H1 (cell line): Measurements from ENCODE around the gene MACROD2. TPM values are rescaled to one million over a fixed set of nuclear protein-coding genes. Genes with fewer than 3 reads are reported as not detected.

ENCODE experiments used
- BCL11A ChIP-seq, 2 experiments: IDR thresholded peaks; one replicate each; pipeline ENCODE4 v1.6.1; 2011; ENCODE audit warnings: low read depth in 2 of 2, low read length in 2 of 2, mild to moderate bottlenecking in 2 of 2
- BRCA1 ChIP-seq: IDR thresholded peaks from 2 replicates; pipeline ENCODE4 v1.6.1; 2012; ENCODE audit warnings: low read depth, low read length, improper control_type of control experiment
- CBX8 ChIP-seq: fragments of 300-800, 300-1000 bp; sonication (generic); IDR thresholded peaks from 2 replicates; pipeline ENCODE4 v1.7.1; 2016; ENCODE audit warnings: low read depth, low read length, borderline replicate concordance
- CHD7 ChIP-seq: fragments of 300-600 bp; sonication (generic); IDR thresholded peaks from 2 replicates; pipeline ENCODE4 v1.7.1; 2012; ENCODE audit warnings: low read length, moderate library complexity, mild to moderate bottlenecking, inconsistent platforms; ENCODE audit not compliant: insufficient replicate concordance
- EZH2 ChIP-seq: fragments of 200-600 bp; sonication (generic); IDR thresholded peaks from 2 replicates; pipeline ENCODE4 v1.7.1; 2012; ENCODE audit warnings: low read depth, mild to moderate bottlenecking, moderate library complexity, low read length, inconsistent platforms; ENCODE audit not compliant: severe bottlenecking
- HDAC6 ChIP-seq: IDR thresholded peaks from one replicate; pipeline ENCODE4 v1.7.1; 2012; ENCODE audit warnings: low read depth, mild to moderate bottlenecking, inconsistent platforms, low read length, moderate library complexity
- MAX ChIP-seq: IDR thresholded peaks from 2 replicates; pipeline ENCODE4 v1.6.1; 2012; ENCODE audit warnings: inconsistent platforms
- PHF8 ChIP-seq: fragments of 200-600 bp; sonication (generic); conservative IDR thresholded peaks from 2 replicates; pipeline ENCODE4 v1.7.1; 2012; ENCODE audit warnings: low read depth, mild to moderate bottlenecking, inconsistent platforms, low read length, moderate library complexity
- POU5F1 ChIP-seq: IDR thresholded peaks from 2 replicates; pipeline ENCODE4 v1.6.1; 2011; ENCODE audit warnings: low read depth, mild to moderate bottlenecking, low read length, moderate library complexity
- SIX5 ChIP-seq: IDR thresholded peaks from 2 replicates; pipeline ENCODE4 v1.6.1; 2011; ENCODE audit warnings: mild to moderate bottlenecking, low read depth, low read length
- SP2 ChIP-seq: IDR thresholded peaks from 2 replicates; pipeline ENCODE4 v1.6.1; 2012; ENCODE audit warnings: mild to moderate bottlenecking, low read length, inconsistent platforms
- SP4 ChIP-seq: IDR thresholded peaks from 2 replicates; pipeline ENCODE4 v1.6.1; 2012; ENCODE audit warnings: low read length, inconsistent platforms
- ZNF274 ChIP-seq: IDR thresholded peaks from 2 replicates; pipeline ENCODE4 v1.7.0; 2012; ENCODE audit warnings: low read length, borderline replicate concordance; ENCODE audit errors: extremely low read depth
- polyA plus RNA-seq, 7 experiments: library from polyadenylated mRNA; depleted of rRNA in 3 of 7; stranded (reverse) in 5 of 7; unstranded in 2 of 7; fragments of >200 nt in 5 of 7; fragments of 200-250 nt in 2 of 7; gene quantifications; 1 replicate in 5 of 7; 2 replicates in 1 of 7; 4 replicates in 1 of 7; pipeline versions ENCODE4 v1.2.1 to v1.2.3, GENCODE V29; 2011 to 2013; ENCODE audit warnings: missing spikeins in 2 of 7, mixed read lengths in 2 of 7
- total RNA-seq: library from RNA; stranded (reverse); fragmentation: NEBNext Ultra II Directional; extraction: Animal tissue kit (Norgen Biotek cat#: 25700); gene quantifications from 2 replicates; pipeline ENCODE4 v1.2.1, GENCODE V29; 2021

MACROD2 gene
- total and polyA plus RNA-seq, 2 of the 8 experiments (the other 6 are each of a cell fraction or from before 2014, with no cell fraction given), result 0.70 to 3.9 TPM

GRCh38 chr20:15593081-15593480 lies 1597.8 kb downstream of the MACROD2 start (continued):
- TF ChIP-seq CHD7 (no peak), ZNF274 (no peak), PHF8 (no peak), BRCA1 (no peak), EZH2 (no peak), SP4 (no peak), SIX5 (no peak), MAX (no peak), HDAC6 (no peak), POU5F1 (no peak), BCL11A (IDR thresholded peaks at IDR 0.05; ENCODE audit: low read depth in 2 of 2, low read length in 2 of 2) (no peak), SP2 (no peak), CBX8 (no peak)
